Activated T-helper 1 cell treated with anti-CD3 and anti-CD28 coated beads, Interleukin-12 subunit alpha, Interleukin-12 subunit beta, Interleukin-2, Interleukin-4 antibody, amounts not matched to agents 30 ng/mL and 10 ng/mL and 1 ng/mL, durations not matched to agents 14 hours and 24 hours and 36 hours (primary cell): ENCODE measurements around the gene CREB3. TPM values are rescaled to one million over a fixed set of nuclear protein-coding genes. Genes with fewer than 3 reads are reported as not detected.

ENCODE experiments used
- DNase-seq: peaks from one replicate; pipeline ENCODE4 v3.0.0; 2021; ENCODE audit warnings: low spot score
- H3K27ac Mint-ChIP-seq: one replicate; pipeline ENCODE4 v1.8.0; 2021; ENCODE audit warnings: mild to moderate bottlenecking, mixed read lengths
- H3K27me3 Mint-ChIP-seq: one replicate; pipeline ENCODE4 v1.8.0; 2022; ENCODE audit warnings: mild to moderate bottlenecking, moderate library complexity, mixed read lengths; ENCODE audit not compliant: insufficient read depth
- H3K36me3 Mint-ChIP-seq: one replicate; pipeline ENCODE4 v1.8.0; 2021; ENCODE audit warnings: low read depth, mixed read lengths
- H3K4me1 Mint-ChIP-seq: one replicate; pipeline ENCODE4 v1.8.0; 2021; ENCODE audit warnings: low read depth, mixed read lengths
- H3K4me3 Mint-ChIP-seq: one replicate; pipeline ENCODE4 v1.8.0; 2021; ENCODE audit warnings: mild to moderate bottlenecking, moderate library complexity, mixed read lengths
- H3K9me3 Mint-ChIP-seq: one replicate; pipeline ENCODE4 v1.8.0; 2021; ENCODE audit warnings: mixed read lengths
- intact Hi-C: fragments of 100-400 bp; cut with micrococcal nuclease; formaldehyde crosslinking; loops from one replicate; pipeline ENCODE4 v1.15.1; 2024
- total RNA-seq: library from RNA; stranded (reverse); gene quantifications from 2 replicates; pipeline ENCODE4 v1.2.3, GENCODE V29; 2022

The CREB3 gene
- total RNA-seq, 1 donor from 2014 or later, result 32.1 TPM

GRCh38 chr9:35708146-35708545 lies 24.3 kb upstream of the CREB3 start:
- H3K27me3 Mint-ChIP-seq, result no peaks in the 10 kb centered on the region
- H3K27ac Mint-ChIP-seq, result no peak overlapping the region
- peaks cover 5% of the 10 kb centered on the region for H3K4me1 Mint-ChIP-seq
- no peak for DNase-seq
- H3K4me3 Mint-ChIP-seq, result no peak overlapping the region
- no peaks in the 10 kb centered on the region for H3K9me3 Mint-ChIP-seq
- intact Hi-C loops, result no loop called here
- peaks cover 69% of the 10 kb centered on the region for H3K36me3 Mint-ChIP-seq

- H3K4me3 Mint-ChIP-seq, result no peak overlapping the region
- intact Hi-C loops, result no loop called here
- H3K4me1 Mint-ChIP-seq, result peaks cover 5% of the 10 kb centered on the region
- no peaks in the 10 kb centered on the region for H3K27me3 Mint-ChIP-seq
- peaks cover 77% of the 10 kb centered on the region for H3K36me3 Mint-ChIP-seq
- H3K9me3 Mint-ChIP-seq, result no peaks in the 10 kb centered on the region
- DNase-seq, result no peak
- no peak overlapping the region for H3K27ac Mint-ChIP-seq
Measured at GRCh38 chr9:35710818-35711500, 21.5 kb upstream of the CREB3 start.

GRCh38 chr9:35711501-35712428 lies 20.7 kb upstream of the CREB3 start:
- Mint-ChIP-seq H3K36me3 (peaks cover 80% of the 10 kb centered on the region), H3K4me3 (no peak overlapping the region), H3K9me3 (no peaks in the 10 kb centered on the region), H3K4me1 (peaks cover 5% of the 10 kb centered on the region), H3K27ac (no peak overlapping the region), H3K27me3 (no peaks in the 10 kb centered on the region)
- intact Hi-C loops, result no loop called here
- DNase-seq, result no peak

GRCh38 chr9:35712762-35713400 lies 19.6 kb upstream of the CREB3 start:
- Mint-ChIP-seq H3K4me3 (no peak overlapping the region), H3K27me3 (no peaks in the 10 kb centered on the region), H3K27ac (no peak overlapping the region), H3K4me1 (peaks cover 5% of the 10 kb centered on the region), H3K36me3 (peaks cover 75% of the 10 kb centered on the region), H3K9me3 (no peaks in the 10 kb centered on the region)
- DNase-seq, result no peak
- intact Hi-C loops, result no loop called here

- Mint-ChIP-seq H3K27me3 (no peaks in the 10 kb centered on the region), H3K36me3 (peaks cover 73% of the 10 kb centered on the region), H3K4me3 (no peak overlapping the region), H3K27ac (no peak overlapping the region), H3K9me3 (no peaks in the 10 kb centered on the region), H3K4me1 (peaks cover 5% of the 10 kb centered on the region)
- DNase-seq, result no peak
- intact Hi-C loops, result no loop called here
Measured at GRCh38 chr9:35713578-35713977, 18.9 kb upstream of the CREB3 start.

- no peak for DNase-seq
- H3K27me3 Mint-ChIP-seq, result no peaks in the 10 kb centered on the region
- H3K36me3 Mint-ChIP-seq, result peaks cover 71% of the 10 kb centered on the region
- no peak overlapping the region for H3K4me3 Mint-ChIP-seq
- H3K4me1 Mint-ChIP-seq, result peaks cover 5% of the 10 kb centered on the region
- intact Hi-C loops, result no loop called here
- no peaks in the 10 kb centered on the region for H3K9me3 Mint-ChIP-seq
- H3K27ac Mint-ChIP-seq, result no peak overlapping the region
Measured at GRCh38 chr9:35714123-35714522, 18.3 kb upstream of the CREB3 start.

- H3K27me3 Mint-ChIP-seq, result no peaks in the 10 kb centered on the region
- no peak overlapping the region for H3K4me3 Mint-ChIP-seq
- no peak for DNase-seq
- peaks cover 75% of the 10 kb centered on the region for H3K36me3 Mint-ChIP-seq
- intact Hi-C loops, result no loop called here
- H3K9me3 Mint-ChIP-seq, result no peaks in the 10 kb centered on the region
- peaks cover 5% of the 10 kb centered on the region for H3K4me1 Mint-ChIP-seq
- H3K27ac Mint-ChIP-seq, result no peak overlapping the region
Measured at GRCh38 chr9:35714579-35715252, 17.8 kb upstream of the CREB3 start.

GRCh38 chr9:35716230-35716629 lies 16.2 kb upstream of the CREB3 start:
- intact Hi-C loops, result no loop called here
- Mint-ChIP-seq H3K4me1 (peaks cover 5% of the 10 kb centered on the region), H3K9me3 (no peaks in the 10 kb centered on the region), H3K27me3 (no peaks in the 10 kb centered on the region), H3K36me3 (peaks cover 70% of the 10 kb centered on the region), H3K4me3 (no peak overlapping the region), H3K27ac (no peak overlapping the region)
- DNase-seq, result no peak

GRCh38 chr9:35717132-35717870 lies 15.2 kb upstream of the CREB3 start:
- Mint-ChIP-seq H3K27ac (no peak overlapping the region), H3K36me3 (peaks cover 73% of the 10 kb centered on the region), H3K27me3 (no peaks in the 10 kb centered on the region), H3K4me1 (no peaks in the 10 kb centered on the region), H3K4me3 (no peak overlapping the region), H3K9me3 (no peaks in the 10 kb centered on the region)
- DNase-seq, result no peak
- intact Hi-C loops, result no loop called here

- no peak overlapping the region for H3K4me3 Mint-ChIP-seq
- no peak for DNase-seq
- no peaks in the 10 kb centered on the region for H3K9me3 Mint-ChIP-seq
- peaks cover 66% of the 10 kb centered on the region for H3K36me3 Mint-ChIP-seq
- no peaks in the 10 kb centered on the region for H3K27me3 Mint-ChIP-seq
- no peaks in the 10 kb centered on the region for H3K4me1 Mint-ChIP-seq
- intact Hi-C loops, result no loop called here
- no peak overlapping the region for H3K27ac Mint-ChIP-seq
Measured at GRCh38 chr9:35718721-35719511, 13.6 kb upstream of the CREB3 start.

GRCh38 chr9:35719546-35719945 lies 12.9 kb upstream of the CREB3 start:
- no peaks in the 10 kb centered on the region for H3K27me3 Mint-ChIP-seq
- no peak overlapping the region for H3K27ac Mint-ChIP-seq
- intact Hi-C loops, result no loop called here
- H3K4me1 Mint-ChIP-seq, result no peaks in the 10 kb centered on the region
- peaks cover 66% of the 10 kb centered on the region for H3K36me3 Mint-ChIP-seq
- no peak overlapping the region for H3K4me3 Mint-ChIP-seq
- DNase-seq, result no peak
- H3K9me3 Mint-ChIP-seq, result no peaks in the 10 kb centered on the region
